Ovary (tissue), 3 donors: ENCODE data around the gene POMZP3.
"Not testable (repeated sequence)": the region's sequence is repeated elsewhere in the genome, so short reads cannot be mapped to it uniquely, and the experiment has no call there.

Experiments
- CTCF ChIP-seq, 3 donors: fragments of 450-650 bp in 2 of 3; fragments of 200-600 bp in 1 of 3; IDR thresholded peaks; one replicate each; pipeline versions ENCODE4 v1.5.1 to v1.8.0; 2016 to 2022; ENCODE audit warnings: antibody characterized with exemption in 3 of 3, mild to moderate bottlenecking in 1 of 3
- EP300 ChIP-seq: sonication (generic); formaldehyde crosslinking; IDR thresholded peaks from one replicate; pipeline ENCODE4 v1.6.1; 2017; ENCODE audit warnings: antibody characterized with exemption
- POLR2A ChIP-seq: fragments of 450-650 bp; IDR thresholded peaks from one replicate; pipeline ENCODE4 v1.6.1; 2017; ENCODE audit warnings: antibody characterized with exemption, mild to moderate bottlenecking, moderate library complexity
- donor health status: DM: no; HTN: no; CAD: no.

- TF ChIP-seq CTCF (IDR thresholded peaks at IDR 0.05); EP300; POLR2A: not testable (repeated sequence)
Measured at GRCh38 chr7:76673346-76673745, 46.3 kb upstream of the POMZP3 start.
